Measurements from ENCODE around the gene TOGARAM1.
A peak's percentile ranks its signal among the peaks of the same experiment; 100 is the strongest.

TOGARAM1 gene

GRCh38 chr14:44961554-44962333 lies at the start of gene TOGARAM1, which contains the start of gene KLHL28:
TOGARAM1 (plus strand) TSS chr14:44962190; CDS start chr14:44962422, 232 bp downstream.
KLHL28 (minus strand) TSS chr14:44961947; CDS start chr14:44945928, 16,019 bp downstream.
- peak; percentile 99 for DNase-seq

DNA sequence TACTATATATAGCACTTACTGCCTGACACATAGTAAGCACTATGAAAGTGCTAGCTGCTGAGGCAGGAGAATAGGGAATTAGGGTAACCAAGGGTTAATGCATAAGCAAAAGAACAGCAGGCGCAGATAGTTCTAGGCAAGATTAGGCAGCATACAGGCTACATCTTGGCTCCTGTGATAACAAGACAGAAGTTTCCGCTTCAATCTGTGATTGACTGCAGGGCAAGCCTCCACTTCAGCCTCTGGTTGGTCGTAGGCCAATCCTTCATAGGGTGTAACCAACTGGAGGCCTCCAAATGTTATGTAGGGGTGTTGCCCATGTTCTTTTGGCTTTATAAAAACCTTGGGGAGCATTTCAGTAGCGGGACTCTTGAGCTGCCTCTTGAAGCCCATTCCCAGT lies 47.1 kb upstream of the TOGARAM1 start:
- no peak for DNase-seq

DNA sequence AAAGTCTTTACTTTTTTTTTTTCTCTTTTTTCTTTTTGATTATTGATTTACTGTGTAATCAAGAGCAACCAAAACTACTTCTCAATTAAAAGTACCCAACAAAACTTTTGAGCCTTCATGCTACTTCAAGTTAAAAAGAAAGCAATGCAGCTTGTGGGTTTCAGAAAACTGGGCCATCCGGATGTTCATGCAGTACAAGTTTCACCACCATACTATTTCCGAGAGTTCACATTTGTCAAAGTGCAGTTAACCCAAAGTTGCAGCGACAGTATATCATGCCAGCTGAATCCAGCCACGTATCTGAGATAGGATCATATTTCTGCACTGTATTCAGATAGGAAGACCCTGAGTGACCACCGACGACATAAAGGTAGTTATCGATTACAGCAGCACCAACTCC lies 33.2 kb upstream of the TOGARAM1 start:
- DNase-seq = no peak

GRCh38 chr14:44935155-44935554 lies 26.8 kb upstream of the TOGARAM1 start:
- DNase-seq = no peak

GRCh38 chr14:44937547-44937946 lies 24.4 kb upstream of the TOGARAM1 start:
- DNase-seq = no peak

DNA sequence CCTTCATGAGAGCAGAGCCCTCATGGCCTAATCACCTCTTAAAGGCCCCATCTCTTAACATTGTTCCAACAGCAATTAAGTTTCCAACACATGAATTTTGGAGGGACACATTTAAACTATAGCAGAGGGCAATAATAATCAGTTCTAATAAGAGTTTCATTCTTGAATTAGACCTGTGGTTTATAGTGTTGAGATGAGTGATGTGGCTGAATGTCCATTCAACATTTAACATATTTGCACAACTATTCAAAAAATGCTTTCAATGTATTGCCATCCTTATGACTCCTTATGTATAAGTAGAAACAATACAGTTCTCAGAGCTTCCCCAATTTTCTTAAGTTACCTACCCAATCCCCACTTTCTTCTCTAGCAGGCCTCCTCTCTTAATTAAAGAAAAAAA lies 21.8 kb upstream of the TOGARAM1 start:
- no peak for DNase-seq

DNA sequence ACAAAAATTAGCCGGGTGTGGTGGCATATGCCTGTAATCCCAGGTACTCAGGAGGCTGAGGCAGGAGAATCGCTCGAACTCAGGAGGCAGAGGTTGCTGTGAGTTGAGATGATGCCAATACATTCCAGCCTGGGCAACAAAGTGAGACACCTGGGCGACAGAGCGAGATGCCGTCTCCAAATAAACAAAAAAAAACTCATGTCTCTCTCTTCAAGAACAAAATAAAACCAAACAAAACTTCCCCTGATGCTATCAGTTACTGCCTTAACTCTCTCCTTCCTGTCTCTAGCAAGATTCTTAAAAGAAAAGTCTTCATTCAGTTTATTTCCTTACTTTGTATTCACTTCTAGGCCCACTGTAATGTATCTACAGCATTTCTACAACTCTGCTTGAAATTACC lies 21.0 kb upstream of the TOGARAM1 start:
- DNase-seq = no peak

GRCh38 chr14:44941591-44941990 lies 20.4 kb upstream of the TOGARAM1 start:
- DNase-seq = no peak

DNA sequence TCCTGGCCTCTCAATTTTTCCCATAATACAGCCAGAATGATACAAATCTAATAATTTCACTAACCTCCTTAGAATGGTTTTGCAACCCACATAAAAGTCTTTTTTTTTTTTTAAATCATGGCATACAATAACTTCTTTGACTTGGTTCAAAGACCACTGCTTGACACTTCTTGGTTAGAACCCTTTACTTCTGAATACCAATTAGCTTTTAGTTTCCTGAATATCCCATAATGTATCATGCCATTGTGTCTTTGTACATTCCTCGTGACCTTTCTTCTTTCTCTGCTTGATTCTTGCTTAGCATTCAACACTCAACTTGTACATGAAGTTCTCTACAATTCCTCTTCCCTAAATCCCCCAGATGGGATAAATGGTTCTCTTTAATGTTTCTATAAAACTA lies 19.6 kb upstream of the TOGARAM1 start:
- DNase-seq = no peak

GRCh38 chr14:44944107-44944506 lies 17.9 kb upstream of the TOGARAM1 start:
- no peak for DNase-seq

GRCh38 chr14:44945264-44945663 lies 16.7 kb upstream of the TOGARAM1 start:
- DNase-seq = no peak

DNA sequence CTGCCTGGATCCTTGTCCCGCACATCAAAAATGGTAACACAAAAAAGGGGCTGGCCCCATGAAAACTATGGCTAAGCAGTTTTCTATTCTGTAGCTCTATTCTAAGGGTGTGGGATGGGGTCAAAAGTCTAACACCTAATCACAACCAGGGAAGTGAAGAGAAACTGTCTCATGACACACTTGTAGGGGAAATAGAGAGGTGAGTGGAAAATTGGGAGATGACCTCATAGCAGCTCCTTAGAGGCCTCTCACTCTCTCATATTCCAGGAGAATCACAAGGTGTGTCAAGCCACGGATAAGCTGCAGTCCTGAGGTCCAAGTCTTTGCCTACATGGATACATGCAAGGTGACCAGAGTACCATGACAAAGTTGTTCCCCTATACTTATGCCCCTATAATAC lies 10.9 kb upstream of the TOGARAM1 start:
- no peak for DNase-seq

DNA sequence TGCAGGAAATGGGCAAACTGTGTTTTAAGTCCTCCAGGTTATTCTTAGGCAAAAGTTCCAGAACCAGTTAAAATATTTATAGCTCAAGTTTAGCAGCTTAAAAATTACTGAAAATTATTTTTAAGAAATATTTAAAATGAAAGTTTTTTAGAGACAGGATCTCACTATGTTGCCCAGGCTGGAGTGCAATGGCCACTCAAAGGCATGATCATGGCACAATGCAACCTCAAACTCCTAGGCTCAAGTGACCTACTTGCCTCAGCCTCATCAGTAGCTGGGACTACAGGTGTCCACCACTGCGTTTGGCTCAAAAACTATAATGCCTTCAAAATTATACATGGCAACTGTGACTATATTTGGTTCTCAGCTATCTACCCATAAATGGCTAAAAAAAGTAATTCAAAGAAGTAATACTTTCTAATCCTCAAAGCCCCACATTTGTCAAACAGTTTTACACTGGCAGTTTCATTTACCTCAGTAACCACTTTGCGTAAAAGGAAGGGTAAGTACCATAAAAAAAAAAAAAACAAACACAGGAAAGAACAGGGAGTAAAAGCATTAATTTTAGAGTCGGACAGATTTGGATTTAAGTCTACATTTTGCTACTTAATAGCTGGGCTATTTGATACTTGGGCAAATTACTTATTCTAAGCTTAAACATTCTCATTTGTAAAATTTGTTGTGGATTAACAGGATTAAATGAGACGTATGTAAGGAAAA lies 9.4 kb upstream of the TOGARAM1 start:
- no peak for DNase-seq

GRCh38 chr14:44954750-44955149 lies 7.2 kb upstream of the TOGARAM1 start:
- no peak for DNase-seq

DNA sequence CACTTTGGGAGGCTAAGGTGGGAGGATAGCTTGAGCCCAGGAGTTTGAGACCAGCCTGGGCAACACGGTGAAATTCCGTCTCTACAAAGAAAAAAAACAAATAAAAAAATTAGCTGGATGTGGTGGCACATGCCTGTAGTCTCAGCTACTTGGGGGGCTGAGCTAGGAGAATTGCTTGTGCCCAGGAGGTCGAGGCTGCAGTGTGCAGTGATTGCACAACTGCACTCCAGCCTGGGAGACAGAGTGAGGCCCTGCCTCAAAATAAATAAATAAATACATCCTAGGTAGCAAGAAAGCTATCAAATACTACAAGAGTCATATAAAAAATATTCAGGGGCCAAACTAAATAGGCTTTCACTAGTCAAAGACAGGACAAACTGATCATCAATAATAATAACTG lies 6.5 kb upstream of the TOGARAM1 start:
- DNase-seq = no peak

GRCh38 chr14:44956866-44957265 lies 5.1 kb upstream of the TOGARAM1 start:
- DNase-seq = no peak

GRCh38 chr14:44959538-44959937 lies 2.5 kb upstream of the TOGARAM1 start:
- no peak for DNase-seq

DNA sequence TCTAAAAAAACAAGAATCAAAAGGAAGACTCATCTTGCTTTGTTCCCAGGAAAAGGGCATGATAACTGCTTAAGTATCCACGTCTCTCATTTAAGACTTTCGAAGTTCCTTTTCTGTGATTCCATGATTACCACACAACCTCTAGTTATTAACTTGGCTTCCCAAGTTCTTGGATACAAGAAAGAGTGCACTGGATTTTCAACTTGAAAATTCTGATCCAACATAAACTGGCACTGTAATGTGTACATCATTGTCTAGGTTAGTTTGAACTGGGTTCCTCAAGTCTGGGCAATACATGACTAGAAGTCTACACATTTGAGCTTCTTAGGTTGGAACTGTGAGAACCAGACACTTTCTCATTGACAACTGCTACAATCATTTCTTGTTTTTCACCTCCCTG lies 1.8 kb upstream of the TOGARAM1 start:
- DNase-seq = no peak

DNA sequence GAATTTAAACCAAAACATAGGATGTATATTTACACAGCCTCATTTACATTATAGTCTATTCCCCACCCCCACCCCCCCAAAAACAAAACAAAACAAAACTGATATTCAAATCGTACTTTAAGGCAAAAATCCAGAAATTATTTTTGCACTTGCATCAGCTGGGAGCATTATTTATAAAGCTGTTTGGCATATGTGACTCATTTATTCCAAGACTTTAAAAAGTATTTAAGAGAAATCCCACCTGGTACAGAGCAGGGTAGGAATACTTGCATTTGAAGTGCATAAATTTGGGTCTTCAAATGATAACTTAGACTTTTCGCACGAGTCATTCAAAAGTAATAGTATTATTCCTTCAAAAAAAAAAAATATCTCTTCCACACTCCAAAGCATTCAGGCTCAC lies 1.3 kb upstream of the TOGARAM1 start:
- no peak for DNase-seq

- no peak for DNase-seq
Observed at GRCh38 chr14:44961151-44961553, 838 bp upstream of the TOGARAM1 start.

GRCh38 chr14:44962334-44963043 lies 499 bp downstream of the TOGARAM1 start:
- peak; percentile 74 for DNase-seq

- peak; percentile 23 for DNase-seq
Observed at GRCh38 chr14:44963044-44963528, 1.1 kb downstream of the TOGARAM1 start.

DNA sequence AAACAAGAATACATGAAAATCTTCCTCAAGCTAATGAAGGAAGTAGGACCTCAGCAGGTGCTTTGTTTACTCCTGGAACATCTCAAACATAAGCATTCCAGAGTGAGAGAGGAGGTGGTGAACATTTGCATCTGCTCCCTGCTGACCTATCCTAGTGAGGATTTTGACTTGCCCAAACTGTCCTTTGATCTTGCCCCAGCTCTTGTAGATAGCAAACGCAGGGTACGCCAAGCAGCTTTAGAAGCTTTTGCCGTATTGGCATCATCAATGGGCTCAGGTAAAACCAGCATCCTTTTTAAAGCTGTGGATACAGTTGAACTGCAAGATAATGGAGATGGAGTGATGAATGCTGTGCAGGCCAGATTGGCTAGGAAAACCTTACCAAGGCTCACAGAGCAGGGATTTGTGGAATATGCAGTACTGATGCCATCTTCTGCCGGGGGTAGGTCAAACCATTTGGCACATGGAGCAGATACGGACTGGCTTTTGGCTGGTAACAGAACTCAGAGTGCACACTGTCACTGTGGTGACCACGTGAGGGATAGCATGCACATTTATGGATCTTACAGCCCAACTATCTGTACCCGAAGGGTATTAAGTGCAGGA lies 1.9 kb downstream of the TOGARAM1 start:
- peak; percentile 16 for DNase-seq
